Left ventricle myocardium inferior (tissue), 1 donor: ENCODE data around the gene MAFG. TPM values are rescaled to one million over a fixed set of nuclear protein-coding genes. Genes with fewer than 3 reads are reported as not detected.

Experiments
- DNase-seq: peaks from one replicate; pipeline ENCODE4 v3.0.0-alpha.2; 2020
- H3K27ac ChIP-seq: fragments of 200-600 bp; replicated peaks from 2 replicates; pipeline ENCODE4 v1.8.0; 2021
- H3K27me3 ChIP-seq: fragments of 200-600 bp; 2 replicates; pipeline ENCODE4 v1.8.0; 2021; ENCODE audit warnings: low read depth
- H3K36me3 ChIP-seq: fragments of 200-600 bp; 2 replicates; pipeline ENCODE4 v1.8.0; 2021
- H3K4me1 ChIP-seq: fragments of 200-600 bp; 2 replicates; pipeline ENCODE4 v1.8.0; 2021
- H3K4me3 ChIP-seq: fragments of 200-600 bp; 2 replicates; pipeline ENCODE4 v1.8.0; 2021; ENCODE audit warnings: mild to moderate bottlenecking, moderate library complexity
- H3K9me3 ChIP-seq: fragments of 200-600 bp; replicated peaks from 2 replicates; pipeline ENCODE4 v1.8.0; 2021
- intact Hi-C: fragments of 100-400 bp; cut with micrococcal nuclease; formaldehyde crosslinking; loops from one replicate; pipeline ENCODE4 v1.11.0; 2022
- total RNA-seq: library from RNA; stranded (reverse); fragmentation: NEBNext Ultra II Directional; extraction: Animal tissue kit (Norgen Biotek cat#: 25700); gene quantifications from one replicate; pipeline ENCODE4 v1.2.1, GENCODE V29; 2021
- TF ChIP-seq, protein P1 (sequence below): fragments of 200-600 bp; IDR thresholded peaks from 2 replicates; pipeline ENCODE4 v1.8.0; 2021; ENCODE audit warnings: antibody characterized with exemption, mild to moderate bottlenecking, borderline replicate concordance
- donor health status: DM: no; HTN: yes; CAD: no; lungs with severe emphysema.

Gene MAFG
- total RNA-seq, 1 donor from 2014 or later, result 24.3 TPM

DNA sequence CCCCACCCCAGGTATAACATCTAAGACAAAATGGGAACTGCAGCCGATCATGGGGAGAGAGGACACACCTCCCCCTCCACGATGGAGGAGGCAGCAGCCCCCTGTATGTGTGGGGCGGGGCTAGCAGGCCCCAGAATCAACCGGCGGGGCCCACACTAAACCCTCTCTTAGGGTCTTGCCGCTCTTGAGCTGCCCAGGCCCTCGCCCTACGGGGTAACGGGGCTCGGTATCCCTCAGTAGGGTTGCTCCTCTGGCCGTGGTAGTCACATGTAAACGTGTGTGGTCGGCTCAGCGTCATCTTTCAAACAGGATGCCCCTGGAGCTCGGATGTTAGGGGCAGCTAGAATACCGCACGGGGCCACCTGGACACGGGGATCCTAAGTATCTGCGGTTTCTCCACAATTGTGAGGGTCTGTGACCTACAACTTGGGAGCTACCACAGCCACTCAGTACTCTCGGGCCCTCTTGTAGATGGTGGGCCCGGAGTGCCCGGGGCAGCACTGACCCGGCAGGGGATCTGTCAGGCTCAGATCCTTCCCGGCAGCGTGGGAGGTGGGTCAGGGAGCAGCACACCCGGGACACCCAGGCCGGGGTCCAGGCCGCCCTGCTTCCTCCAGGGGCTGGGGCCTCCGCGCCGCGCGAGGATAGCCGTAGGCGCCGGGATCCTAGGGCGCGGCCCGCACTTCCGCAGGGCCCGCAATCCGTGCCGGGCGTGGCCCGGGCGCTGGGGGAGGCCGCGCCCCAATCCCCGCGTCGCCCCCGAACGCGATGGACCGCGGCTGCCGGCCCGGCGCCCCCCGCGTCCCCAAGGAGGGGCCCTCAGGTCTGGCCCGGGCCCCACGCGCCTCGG lies 57.2 kb downstream of the MAFG start:
- intact Hi-C loops, result no loop called here
- peaks cover 74% of the 10 kb centered on the region for H3K4me1 ChIP-seq
- H3K4me3 ChIP-seq, result peak overlapping the region; percentile 85
- no peaks in the 10 kb centered on the region for H3K9me3 ChIP-seq
- H3K27me3 ChIP-seq, result no peaks in the 10 kb centered on the region
- H3K27ac ChIP-seq, result peak overlapping the region; percentile 99
- DNase-seq, result no peak
- TF ChIP-seq, protein P1, sequence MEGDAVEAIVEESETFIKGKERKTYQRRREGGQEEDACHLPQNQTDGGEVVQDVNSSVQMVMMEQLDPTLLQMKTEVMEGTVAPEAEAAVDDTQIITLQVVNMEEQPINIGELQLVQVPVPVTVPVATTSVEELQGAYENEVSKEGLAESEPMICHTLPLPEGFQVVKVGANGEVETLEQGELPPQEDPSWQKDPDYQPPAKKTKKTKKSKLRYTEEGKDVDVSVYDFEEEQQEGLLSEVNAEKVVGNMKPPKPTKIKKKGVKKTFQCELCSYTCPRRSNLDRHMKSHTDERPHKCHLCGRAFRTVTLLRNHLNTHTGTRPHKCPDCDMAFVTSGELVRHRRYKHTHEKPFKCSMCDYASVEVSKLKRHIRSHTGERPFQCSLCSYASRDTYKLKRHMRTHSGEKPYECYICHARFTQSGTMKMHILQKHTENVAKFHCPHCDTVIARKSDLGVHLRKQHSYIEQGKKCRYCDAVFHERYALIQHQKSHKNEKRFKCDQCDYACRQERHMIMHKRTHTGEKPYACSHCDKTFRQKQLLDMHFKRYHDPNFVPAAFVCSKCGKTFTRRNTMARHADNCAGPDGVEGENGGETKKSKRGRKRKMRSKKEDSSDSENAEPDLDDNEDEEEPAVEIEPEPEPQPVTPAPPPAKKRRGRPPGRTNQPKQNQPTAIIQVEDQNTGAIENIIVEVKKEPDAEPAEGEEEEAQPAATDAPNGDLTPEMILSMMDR, result no peak
- peaks cover 30% of the 10 kb centered on the region for H3K36me3 ChIP-seq

DNA sequence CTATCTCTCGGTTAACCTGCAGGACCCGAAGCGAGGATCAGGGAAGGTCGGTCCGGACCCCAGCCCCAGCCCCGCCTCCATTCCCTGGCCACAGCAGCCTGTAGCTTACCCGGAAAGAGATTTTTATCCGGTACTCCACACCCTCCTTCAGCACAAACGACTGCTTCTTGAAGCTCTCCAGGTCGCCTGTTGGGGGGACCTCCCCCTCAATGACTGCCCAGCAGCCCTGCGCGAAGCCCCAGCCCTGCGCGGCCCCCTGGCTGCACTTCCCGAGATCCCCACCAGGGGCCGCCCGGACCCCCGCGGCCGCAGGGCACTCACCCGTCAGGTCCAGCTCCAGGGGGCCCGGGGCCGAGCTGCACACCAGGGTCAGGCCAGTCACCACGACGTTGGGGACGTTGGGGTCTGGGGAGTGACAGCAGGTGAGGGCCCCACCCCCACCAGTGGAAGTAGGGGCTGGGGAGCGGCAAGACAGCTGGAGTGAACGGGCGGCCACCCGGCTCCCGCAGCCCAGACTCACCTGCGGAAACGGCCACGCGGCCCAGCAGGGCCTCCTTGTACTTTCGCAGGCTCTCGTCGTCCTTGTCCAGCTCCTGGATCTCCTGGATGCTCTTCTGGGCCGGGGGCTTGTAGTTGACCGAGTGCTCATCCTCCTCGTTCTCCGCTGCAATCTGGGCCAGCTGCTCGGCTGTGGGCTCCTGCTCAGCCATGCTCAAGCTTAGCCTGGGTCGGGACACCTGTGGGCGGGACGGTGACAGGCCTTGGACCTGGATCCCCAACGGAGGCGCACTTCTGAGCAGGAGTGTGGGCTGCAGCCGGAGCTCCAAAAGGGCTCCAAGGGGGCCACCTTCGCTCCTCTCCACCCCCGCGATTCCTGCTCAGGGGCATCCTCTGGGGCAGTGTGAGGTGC lies 58.1 kb downstream of the MAFG start:
- TF ChIP-seq, protein P1, result peak; percentile 90
- intact Hi-C loops, result no loop called here
- Histone ChIP-seq H3K36me3 (peaks cover 31% of the 10 kb centered on the region), H3K9me3 (no peaks in the 10 kb centered on the region), H3K27me3 (no peaks in the 10 kb centered on the region), H3K27ac (peak overlapping the region; percentile 99), H3K4me3 (peak overlapping the region; percentile 85), H3K4me1 (peaks cover 75% of the 10 kb centered on the region)
- no peak for DNase-seq

DNA sequence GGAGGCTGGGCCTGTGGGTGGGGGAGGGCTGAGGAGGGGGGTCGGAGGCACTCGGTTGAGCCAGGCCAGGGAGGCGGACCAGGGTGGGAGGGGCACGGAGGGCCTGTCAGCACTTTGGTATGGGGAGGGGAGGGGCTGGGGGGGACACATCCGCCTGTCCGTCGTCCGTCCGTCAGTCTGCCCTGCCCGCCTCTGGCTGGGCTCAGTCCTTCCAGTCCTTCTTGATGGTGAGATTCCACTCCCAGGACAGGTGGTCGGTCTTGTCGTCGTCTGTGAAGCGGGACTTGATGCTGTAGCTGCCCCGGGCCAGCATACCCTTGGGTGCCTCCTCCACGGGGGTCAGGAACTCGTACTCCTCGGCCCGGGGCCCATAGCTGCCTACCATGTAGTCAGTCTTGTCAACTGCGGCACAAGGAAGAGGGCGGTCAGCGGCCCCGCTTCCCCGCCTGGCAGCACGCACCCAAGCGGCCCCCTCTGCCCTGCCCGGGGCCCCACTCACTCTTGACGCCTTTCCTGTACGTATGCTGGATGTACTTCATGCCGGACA lies 58.8 kb downstream of the MAFG start:
- intact Hi-C loops, result no loop called here
- Histone ChIP-seq H3K4me1 (peaks cover 77% of the 10 kb centered on the region), H3K36me3 (peaks cover 31% of the 10 kb centered on the region), H3K4me3 (peak overlapping the region; percentile 85), H3K27ac (peak overlapping the region; percentile 99), H3K9me3 (no peaks in the 10 kb centered on the region), H3K27me3 (no peaks in the 10 kb centered on the region)
- DNase-seq, result no peak
- TF ChIP-seq, protein P1, result no peak

Other genes starting within 250 kb of the MAFG start
- gene ARL16, start 243.9 kb downstream of the MAFG start, total RNA-seq, result 9.0 TPM
- 50.5 TPM for gene HGS, start 243.7 kb downstream of the MAFG start, total RNA-seq
- gene MRPL12, start 224.4 kb downstream of the MAFG start, total RNA-seq, result 157 TPM
- 8.2 TPM for gene SLC25A10, start 215.5 kb downstream of the MAFG start, total RNA-seq
- gene GCGR, start 123.6 kb downstream of the MAFG start, total RNA-seq, result not detected
- gene MCRIP1, start 94.4 kb downstream of the MAFG start, total RNA-seq, result 110 TPM
- gene PPP1R27, start 92.7 kb downstream of the MAFG start, total RNA-seq, result 0.25 TPM
- 267 TPM for gene P4HB, start 67.2 kb downstream of the MAFG start, total RNA-seq
- gene ARHGDIA, start 56.4 kb downstream of the MAFG start, total RNA-seq, result 95.1 TPM
- 32.1 TPM for gene ALYREF, start 36.1 kb downstream of the MAFG start, total RNA-seq
- 161 TPM for gene ANAPC11, start 36.0 kb downstream of the MAFG start, total RNA-seq
- gene NPB, start 25.5 kb downstream of the MAFG start, total RNA-seq, result 0.19 TPM
- 48.1 TPM for gene PCYT2, start 16.3 kb downstream of the MAFG start, total RNA-seq
- 8.5 TPM for gene SIRT7, start 9.6 kb downstream of the MAFG start, total RNA-seq
- 3.8 TPM for gene PYCR1, start 9.6 kb upstream of the MAFG start, total RNA-seq
- gene MYADML2, start 19.5 kb upstream of the MAFG start, total RNA-seq, result 7.2 TPM
- not detected for gene NOTUM, start 33.5 kb upstream of the MAFG start, total RNA-seq
- gene ASPSCR1, start 49.9 kb upstream of the MAFG start, total RNA-seq, result 27.5 TPM
- 26.3 TPM for gene CENPX, start 95.1 kb upstream of the MAFG start, total RNA-seq
- gene LRRC45, start 95.6 kb upstream of the MAFG start, total RNA-seq, result 4.3 TPM
- 0.82 TPM for gene RAC3, start 103.9 kb upstream of the MAFG start, total RNA-seq
- gene DCXR, start 110.0 kb upstream of the MAFG start, total RNA-seq, result 219 TPM
- 21.1 TPM for gene RFNG, start 124.1 kb upstream of the MAFG start, total RNA-seq
- gene GPS1, start 124.2 kb upstream of the MAFG start, total RNA-seq, result 85.9 TPM
- 64.6 TPM for gene DUS1L, start 138.1 kb upstream of the MAFG start, total RNA-seq
- 13.6 TPM for gene FASN, start 170.5 kb upstream of the MAFG start, total RNA-seq